SU-DHL-6 (cell line): ENCODE data around the gene TMEM62.

ENCODE experiments used
- EZH2phosphoT487 ChIP-seq: fragments of 200-600 bp; sonication (generic), shearing (Covaris generic); conservative IDR thresholded peaks from 2 replicates; pipeline ENCODE4 v1.6.1; 2018; ENCODE audit warnings: mild to moderate bottlenecking, antibody characterized with exemption, low read length, moderate library complexity, mixed read lengths
- TF ChIP-seq, protein P1 (sequence below): fragments of 200-600 bp; sonication (generic); IDR thresholded peaks from one replicate; pipeline ENCODE4 v1.5.1; 2017; ENCODE audit warnings: antibody characterized with exemption, mild to moderate bottlenecking, low read length, moderate library complexity; ENCODE audit not compliant: insufficient read depth, poor library complexity, severe bottlenecking

DNA sequence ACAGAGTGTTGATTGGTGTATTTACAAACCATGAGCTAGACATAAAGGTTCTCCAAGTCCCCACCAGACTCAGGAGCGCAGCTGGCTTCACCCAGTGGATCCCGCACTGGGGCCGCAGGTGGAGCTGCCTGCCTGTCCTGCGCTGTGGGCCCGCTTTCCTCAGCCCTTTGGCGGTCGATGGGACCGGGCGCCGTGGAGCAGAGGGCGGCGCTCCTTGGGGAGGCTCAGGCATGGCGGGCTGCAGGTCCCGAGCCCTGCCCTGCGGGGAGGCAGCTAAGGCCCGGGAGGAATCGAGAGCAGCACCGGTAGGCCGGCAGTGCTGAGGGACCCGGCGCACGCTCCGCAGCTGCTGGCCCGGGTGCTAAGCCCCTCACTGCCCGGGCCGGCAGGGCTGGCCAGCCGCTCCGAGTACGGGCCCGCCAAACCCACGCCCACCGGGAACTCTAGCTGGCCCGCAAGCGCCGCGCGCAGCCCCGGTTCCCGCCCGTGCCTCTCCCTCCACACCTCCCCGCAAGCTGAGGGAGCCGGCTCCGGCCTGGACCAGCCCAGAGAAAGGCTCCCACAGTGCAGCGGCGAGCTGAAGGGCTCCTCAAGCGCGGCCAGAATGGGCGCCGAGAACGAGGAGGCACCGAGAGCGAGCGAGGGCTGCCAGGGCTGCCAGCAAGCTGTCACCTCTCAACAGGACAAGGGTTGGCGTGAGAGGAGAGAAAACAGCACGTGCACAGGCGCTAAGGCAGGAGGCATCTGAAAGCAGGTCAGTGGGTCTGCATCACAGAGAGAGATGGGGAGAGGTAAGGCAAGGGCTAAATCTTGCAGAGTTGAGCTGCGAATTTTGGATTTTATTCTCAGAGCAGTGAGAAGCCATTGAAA, 93.3 kb downstream of the TMEM62 start:
- TF ChIP-seq, protein P1, sequence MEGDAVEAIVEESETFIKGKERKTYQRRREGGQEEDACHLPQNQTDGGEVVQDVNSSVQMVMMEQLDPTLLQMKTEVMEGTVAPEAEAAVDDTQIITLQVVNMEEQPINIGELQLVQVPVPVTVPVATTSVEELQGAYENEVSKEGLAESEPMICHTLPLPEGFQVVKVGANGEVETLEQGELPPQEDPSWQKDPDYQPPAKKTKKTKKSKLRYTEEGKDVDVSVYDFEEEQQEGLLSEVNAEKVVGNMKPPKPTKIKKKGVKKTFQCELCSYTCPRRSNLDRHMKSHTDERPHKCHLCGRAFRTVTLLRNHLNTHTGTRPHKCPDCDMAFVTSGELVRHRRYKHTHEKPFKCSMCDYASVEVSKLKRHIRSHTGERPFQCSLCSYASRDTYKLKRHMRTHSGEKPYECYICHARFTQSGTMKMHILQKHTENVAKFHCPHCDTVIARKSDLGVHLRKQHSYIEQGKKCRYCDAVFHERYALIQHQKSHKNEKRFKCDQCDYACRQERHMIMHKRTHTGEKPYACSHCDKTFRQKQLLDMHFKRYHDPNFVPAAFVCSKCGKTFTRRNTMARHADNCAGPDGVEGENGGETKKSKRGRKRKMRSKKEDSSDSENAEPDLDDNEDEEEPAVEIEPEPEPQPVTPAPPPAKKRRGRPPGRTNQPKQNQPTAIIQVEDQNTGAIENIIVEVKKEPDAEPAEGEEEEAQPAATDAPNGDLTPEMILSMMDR = no peak
- no peak for TF ChIP-seq EZH2phosphoT487
